ENCODE data around the gene TADA2B.

DNA sequence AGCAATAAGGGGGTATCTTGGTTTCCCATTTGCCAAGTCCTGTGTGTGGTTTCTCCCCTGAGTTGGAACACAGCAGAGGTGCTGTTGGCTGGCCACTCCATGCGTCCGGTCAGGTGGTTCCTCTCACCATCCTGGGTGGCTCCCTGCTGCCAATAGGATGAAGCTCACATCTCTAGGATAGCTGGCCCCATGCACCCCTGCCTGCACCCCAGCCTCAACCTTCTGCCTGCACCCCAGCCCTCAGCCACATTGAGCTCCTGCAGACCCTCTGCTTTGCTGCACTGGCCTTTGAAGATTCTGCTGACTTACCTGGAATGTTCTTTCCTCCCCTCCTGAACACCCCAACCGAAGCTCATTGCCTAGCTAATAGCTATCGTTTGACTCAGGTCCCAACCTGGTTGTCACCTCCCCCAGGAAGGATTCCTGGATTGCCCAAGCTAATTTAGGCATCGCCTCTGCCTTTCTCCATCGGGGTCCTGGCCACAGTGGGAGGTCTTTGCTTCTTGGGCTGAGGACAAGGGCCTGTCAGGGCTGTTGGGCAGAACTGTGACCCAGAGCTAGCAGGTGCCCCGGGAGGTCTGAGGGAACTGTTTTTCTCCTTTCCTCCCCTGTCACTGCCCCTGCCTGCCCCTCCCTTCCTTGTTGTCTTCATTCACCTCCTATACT, 61.3 kb downstream of the TADA2B start:
- TF ChIP-seq CTCF (IDR thresholded peaks at IDR 0.05) (no peak), ZFX (IDR thresholded peaks at IDR 0.05; ENCODE audit: borderline replicate concordance) (no peak)
